KOPT-K1 (cell line): Measurements from ENCODE around the gene PITPNC1.
"Not testable (repeated sequence)": the region's sequence is repeated elsewhere in the genome, so short reads cannot be mapped to it uniquely, and the experiment has no call there.

ENCODE experiments used
- H3K27ac ChIP-seq: fragments of 200-600 bp; sonication (generic); 2 replicates; pipeline ENCODE4 v1.5.1; 2016; ENCODE audit warnings: antibody characterized with exemption, mild to moderate bottlenecking, low read depth, low read length; ENCODE audit not compliant: poor library complexity, severe bottlenecking
- H3K36me3 ChIP-seq: fragments of 200-600 bp; sonication (generic); 2 replicates; pipeline ENCODE4 v1.5.1; 2017; ENCODE audit warnings: antibody characterized with exemption, mild to moderate bottlenecking, low read length, moderate library complexity; ENCODE audit not compliant: insufficient read depth
- H3K9me3 ChIP-seq: fragments of 200-600 bp; sonication (generic); 2 replicates; pipeline ENCODE4 v1.5.1; 2017; ENCODE audit warnings: antibody characterized with exemption, low read length, mild to moderate bottlenecking; ENCODE audit not compliant: insufficient read depth, poor library complexity, severe bottlenecking

The PITPNC1 gene

DNA sequence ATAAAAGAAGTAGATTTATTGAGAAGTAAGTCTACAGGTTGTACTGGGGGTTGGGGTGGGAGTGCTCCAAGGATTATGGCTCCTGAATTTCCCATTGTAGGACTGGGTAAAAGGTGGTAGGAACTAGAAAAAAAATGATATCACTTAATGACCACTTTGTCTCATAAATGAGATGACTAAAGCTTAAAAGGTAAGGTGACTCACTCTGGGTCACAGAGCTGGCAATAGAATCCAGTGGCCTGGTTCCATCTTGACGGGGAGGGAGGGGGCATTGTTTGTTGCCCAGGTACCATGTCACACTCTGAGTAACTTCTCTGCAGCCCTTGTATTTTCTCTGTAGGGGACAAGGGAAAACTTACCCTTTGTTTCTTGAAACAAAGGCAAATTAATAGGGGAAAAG lies 126.1 kb downstream of the PITPNC1 start:
- H3K27ac ChIP-seq, result no peak overlapping the region
- no peaks in the 10 kb centered on the region for H3K36me3 ChIP-seq
- peaks cover 7% of the 10 kb centered on the region for H3K9me3 ChIP-seq

DNA sequence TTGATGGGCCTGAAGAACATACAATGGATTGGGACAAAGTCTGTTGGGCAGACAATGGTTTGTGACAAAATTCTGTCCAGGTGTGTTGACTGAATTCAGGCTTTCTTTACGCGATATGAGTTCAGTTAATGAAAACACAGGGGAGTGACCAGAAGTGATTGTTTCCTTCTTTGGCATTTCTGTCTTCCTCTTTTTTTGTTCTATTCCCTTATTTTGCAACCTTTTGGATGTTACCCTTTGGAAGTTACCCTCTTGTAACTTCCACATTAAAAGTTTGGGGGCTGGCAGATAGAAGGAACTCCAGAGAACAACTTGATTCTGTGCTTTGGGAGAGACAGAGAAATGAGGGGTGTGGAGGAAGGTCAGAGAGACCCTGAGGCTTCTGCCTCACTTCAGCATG lies 126.7 kb downstream of the PITPNC1 start:
- no peak overlapping the region for H3K27ac ChIP-seq

GRCh38 chr17:67504182-67504581 lies 127.1 kb downstream of the PITPNC1 start:
- Histone ChIP-seq H3K36me3 (no peaks in the 10 kb centered on the region), H3K27ac (no peak overlapping the region), H3K9me3 (peaks cover 11% of the 10 kb centered on the region)

More for the DNA sequence above, 126.7 kb downstream of the PITPNC1 start:
- Histone ChIP-seq H3K36me3 (no peaks in the 10 kb centered on the region), H3K9me3 (peaks cover 11% of the 10 kb centered on the region)

- Histone ChIP-seq H3K36me3 (no peaks in the 10 kb centered on the region), H3K9me3 (peaks cover 11% of the 10 kb centered on the region), H3K27ac (no peak overlapping the region)
Observed at GRCh38 chr17:67506966-67507365, 129.9 kb downstream of the PITPNC1 start.

DNA sequence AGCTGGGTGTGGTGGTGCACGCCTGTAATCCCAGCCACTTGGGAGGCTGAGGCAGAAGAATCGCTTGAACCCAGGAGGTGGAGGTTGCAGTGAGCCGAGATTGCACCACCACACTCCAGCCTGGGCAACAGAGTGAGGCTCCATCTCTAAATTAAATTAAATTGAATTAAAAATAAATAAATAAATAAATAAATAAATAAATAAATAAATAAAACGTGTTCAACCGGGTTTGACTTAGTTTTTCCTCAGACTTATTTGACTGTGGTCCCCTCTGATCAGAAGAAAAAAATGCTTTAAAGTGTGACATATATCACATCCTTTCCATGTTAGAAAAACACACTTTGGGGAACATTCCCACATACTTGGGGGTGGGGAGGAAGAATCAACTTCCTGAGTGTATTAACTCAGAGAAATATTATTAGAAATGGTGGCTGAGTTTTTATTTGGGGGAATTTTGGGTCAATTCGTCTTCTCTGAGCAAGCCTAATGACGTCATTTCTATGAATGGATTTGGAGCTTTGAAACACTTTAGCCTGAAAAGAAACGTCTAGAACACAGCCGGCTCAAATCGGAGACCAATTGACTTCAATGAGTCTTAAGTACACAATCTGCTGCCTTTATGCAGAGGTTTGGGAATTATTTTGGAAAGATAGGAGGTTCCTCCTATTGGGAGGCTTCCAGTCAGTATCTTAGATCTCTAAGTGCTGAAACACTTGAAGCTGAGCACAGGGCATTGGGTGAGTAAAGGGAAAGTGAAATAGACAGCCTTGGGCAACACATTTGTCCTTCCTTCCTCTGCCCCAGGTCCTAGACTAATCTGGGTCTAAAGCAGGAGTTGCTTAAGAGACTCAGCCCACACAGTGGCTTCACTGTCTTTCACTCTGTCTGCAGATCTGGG lies 132.6 kb downstream of the PITPNC1 start:
- Histone ChIP-seq H3K9me3 (peaks cover 11% of the 10 kb centered on the region), H3K36me3 (no peaks in the 10 kb centered on the region), H3K27ac (no peak overlapping the region)

DNA sequence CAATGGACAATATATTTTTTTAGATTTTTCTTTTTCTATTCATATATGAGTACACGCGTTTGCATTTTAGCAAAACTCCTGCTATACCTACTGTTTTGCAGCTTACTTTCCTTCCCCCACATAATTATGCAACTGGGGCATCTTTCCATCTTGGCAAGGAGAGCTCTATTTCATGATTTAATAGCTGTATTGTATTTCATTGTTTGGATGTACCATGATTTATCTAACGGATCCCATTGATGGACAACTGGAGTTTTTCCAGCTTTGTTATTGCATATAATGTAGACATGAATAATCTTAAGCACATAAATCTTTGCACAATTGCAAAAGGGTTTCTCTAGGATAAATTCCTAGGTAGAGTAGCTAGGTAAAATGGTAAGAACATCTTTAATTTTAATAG lies 133.9 kb downstream of the PITPNC1 start:
- Histone ChIP-seq H3K27ac (no peak overlapping the region), H3K36me3 (no peaks in the 10 kb centered on the region), H3K9me3 (peaks cover 11% of the 10 kb centered on the region)

DNA sequence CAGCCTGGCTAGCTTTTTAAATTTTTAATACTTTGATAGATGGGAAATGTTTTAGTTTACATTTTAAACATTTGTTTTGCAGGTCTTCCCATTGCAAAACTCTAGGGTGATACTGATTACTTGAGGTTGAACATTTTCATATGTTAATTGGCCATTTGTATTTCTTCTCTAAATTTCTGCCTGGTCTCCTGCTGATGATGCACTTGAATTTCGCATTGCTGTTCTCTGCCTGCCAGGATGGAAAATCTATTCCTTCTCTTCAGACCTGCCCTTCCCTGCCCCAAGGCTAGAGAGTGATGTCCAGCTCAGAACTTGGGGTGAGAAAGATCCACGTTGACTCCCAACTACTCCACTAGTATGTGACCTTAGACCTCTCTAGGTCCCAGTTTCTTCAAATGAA lies 134.7 kb downstream of the PITPNC1 start:
- H3K9me3 ChIP-seq, result peaks cover 11% of the 10 kb centered on the region
- H3K27ac ChIP-seq, result no peak overlapping the region
- no peaks in the 10 kb centered on the region for H3K36me3 ChIP-seq

DNA sequence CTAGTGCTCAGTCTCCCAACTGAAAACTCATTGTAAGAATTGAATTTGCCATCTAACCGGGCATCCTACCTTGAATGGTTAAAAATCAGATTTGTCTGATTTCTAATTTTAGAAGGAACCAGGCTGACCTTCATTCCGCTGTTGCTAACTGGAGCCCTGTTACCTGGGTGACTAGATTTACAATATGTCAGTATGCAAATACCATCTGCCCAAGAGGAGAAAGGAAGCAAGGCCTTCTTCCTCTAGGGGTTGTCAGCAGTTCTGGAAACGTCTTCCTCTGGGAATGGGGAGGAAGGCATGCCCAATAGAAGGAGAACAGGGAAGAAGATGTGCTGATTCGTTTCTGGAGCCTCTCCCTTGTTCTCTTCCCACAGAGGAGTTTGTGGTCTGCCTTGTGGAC lies 137.9 kb downstream of the PITPNC1 start:
- Histone ChIP-seq H3K9me3 (no peaks in the 10 kb centered on the region), H3K36me3 (no peaks in the 10 kb centered on the region), H3K27ac (no peak overlapping the region)

DNA sequence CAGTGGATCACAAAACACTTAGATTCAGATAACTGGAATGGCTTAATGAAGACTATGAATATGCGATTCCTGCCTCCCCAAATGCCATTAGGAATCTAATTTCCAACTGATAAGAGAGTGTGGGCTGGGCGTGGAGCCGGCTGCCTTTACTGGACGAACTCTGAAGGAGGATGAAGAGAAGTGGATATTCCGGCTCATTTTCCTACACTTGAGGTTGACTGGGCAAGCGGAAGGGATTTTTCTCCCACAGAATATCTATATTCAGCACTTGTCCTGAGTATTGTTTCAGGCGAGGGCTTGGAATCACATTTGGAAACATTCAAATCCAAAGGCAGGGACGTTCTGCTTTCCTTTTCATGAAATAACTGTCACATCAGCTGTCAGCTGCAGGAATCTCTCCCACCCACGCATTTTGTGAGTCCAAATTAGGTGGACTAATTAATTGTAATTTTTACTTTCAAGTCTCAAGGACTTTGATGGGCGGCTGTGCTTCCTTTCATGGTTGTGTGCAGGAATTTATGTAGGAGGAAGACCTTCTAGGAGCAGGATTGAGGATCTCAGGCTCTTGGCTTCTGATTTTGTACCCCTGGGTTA lies 138.5 kb downstream of the PITPNC1 start:
- Histone ChIP-seq H3K36me3 (no peaks in the 10 kb centered on the region), H3K9me3 (no peaks in the 10 kb centered on the region), H3K27ac (no peak overlapping the region)

GRCh38 chr17:67516571-67516970 lies 139.5 kb downstream of the PITPNC1 start:
- not testable (repeated sequence) for H3K36me3 ChIP-seq, H3K27ac ChIP-seq, H3K9me3 ChIP-seq

DNA sequence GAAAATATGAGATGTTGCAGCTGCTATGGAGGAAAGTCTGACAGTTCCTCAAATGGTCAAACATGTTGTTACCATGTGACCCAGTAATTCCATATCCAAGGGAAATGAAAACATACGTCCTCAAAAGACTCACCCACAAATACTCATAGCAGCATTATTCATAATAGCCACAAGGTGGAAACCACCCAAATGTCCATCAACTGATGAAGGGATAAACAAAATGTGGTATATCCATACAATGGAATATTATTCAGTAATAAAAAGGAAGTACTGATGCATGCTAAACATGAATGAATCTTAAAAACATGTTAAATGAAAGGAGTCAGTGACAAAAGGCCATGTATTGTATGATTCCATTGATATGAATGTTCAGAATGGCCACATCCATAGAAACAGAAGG lies 140.2 kb downstream of the PITPNC1 start:
- no peaks in the 10 kb centered on the region for H3K9me3 ChIP-seq
- H3K27ac ChIP-seq, result no peak overlapping the region

DNA sequence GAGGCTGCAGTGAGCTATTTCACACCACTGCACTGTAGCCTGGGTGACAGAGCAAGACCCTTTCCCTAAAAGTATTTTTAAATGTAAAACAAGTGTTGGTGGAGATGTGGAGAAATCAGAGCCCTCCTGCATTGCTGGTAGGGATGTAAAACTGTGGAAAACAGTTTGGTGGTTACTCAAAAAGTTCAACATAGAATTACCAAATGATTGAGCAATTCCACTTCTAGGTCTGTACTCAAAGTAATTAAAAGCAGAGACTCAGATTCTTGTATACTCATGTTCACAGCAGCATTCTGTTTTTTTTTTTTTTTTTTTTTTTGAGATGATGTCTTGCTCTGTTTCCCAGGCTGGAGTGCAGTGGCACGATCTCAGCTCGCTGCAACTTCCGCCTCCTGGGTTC lies 141.8 kb downstream of the PITPNC1 start:
- Histone ChIP-seq H3K27ac (no peak overlapping the region), H3K9me3 (no peaks in the 10 kb centered on the region), H3K36me3 (no peaks in the 10 kb centered on the region)

More for the DNA sequence above, 140.2 kb downstream of the PITPNC1 start:
- no peaks in the 10 kb centered on the region for H3K36me3 ChIP-seq

DNA sequence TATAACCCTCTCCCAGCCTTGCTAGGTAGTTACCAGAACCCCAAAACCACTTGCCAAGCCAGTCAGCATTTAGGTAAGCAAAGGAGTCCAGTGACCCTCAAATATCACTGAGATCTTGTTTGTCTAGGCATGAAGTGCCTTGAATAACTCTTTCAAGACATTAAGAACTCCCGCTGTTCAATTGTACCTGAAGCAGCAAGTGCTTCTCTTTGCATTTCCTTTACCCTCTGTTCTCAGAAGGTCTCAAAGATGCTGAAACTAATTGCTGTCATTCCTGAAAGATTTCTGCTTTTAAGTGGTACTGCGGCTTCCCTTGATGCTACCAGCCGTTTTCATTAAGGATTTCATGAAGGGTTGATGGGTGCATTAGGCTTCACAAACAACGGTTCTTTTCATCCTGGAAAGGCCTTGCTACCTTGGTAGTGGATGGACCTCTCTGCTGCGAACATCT lies 142.7 kb downstream of the PITPNC1 start:
- Histone ChIP-seq H3K27ac (no peak overlapping the region), H3K9me3 (no peaks in the 10 kb centered on the region), H3K36me3 (no peaks in the 10 kb centered on the region)

GRCh38 chr17:67520252-67520906 lies 143.3 kb downstream of the PITPNC1 start:
- H3K9me3 ChIP-seq, result no peaks in the 10 kb centered on the region
- H3K36me3 ChIP-seq, result no peaks in the 10 kb centered on the region
- no peak overlapping the region for H3K27ac ChIP-seq
